Endothelial cell of umbilical vein (primary cell): Measurements from ENCODE around the gene BMP8A. TPM values are rescaled to one million over a fixed set of nuclear protein-coding genes. Genes with fewer than 3 reads are reported as not detected.

ENCODE experiments used
- BruUV-seq: library from RNA; stranded (reverse); fragments of 400-500 nt; replicated peaks from 2 replicates; lab custom pipeline; 2021; lab: Mats Ljungman, UMichigan
- CTCF ChIA-PET: fragments of 300-600, 350-600 bp; sonication (Branson Sonifier 250); formaldehyde crosslinking; loops from one replicate; lab custom pipeline; 2021; ENCODE audit warnings: antibody characterized with exemption, inconsistent platforms; lab: Charles Lee
- POLR2A ChIA-PET: fragments of 300-600, 350-600 bp; sonication (Branson Sonifier 250); formaldehyde crosslinking; loops from one replicate; lab custom pipeline; 2021; ENCODE audit warnings: antibody characterized with exemption, inconsistent platforms; lab: Charles Lee
- DNase-seq: peaks from one replicate; pipeline ENCODE4 v3.0.0-alpha.2; 2011; ENCODE audit warnings: low read depth, low spot score
- FAIRE-seq: peaks from 2 replicates; lab custom pipeline; 2011; peaks lifted over from hg19 to GRCh38; lab: Jason Lieb, UNC
- H2AFZ ChIP-seq: 2 replicates; pipeline ENCODE4 v1.6.0; 2012; ENCODE audit warnings: low read depth, low read length, control low read depth, inconsistent platforms
- H3K27ac ChIP-seq: 2 replicates; pipeline ENCODE4 v1.5.1; 2011; ENCODE audit warnings: low read depth, mild to moderate bottlenecking, control low read depth, low read length, moderate library complexity; ENCODE audit not compliant: insufficient read depth
- H3K27me3 ChIP-seq, 2 experiments: 2 replicates each; pipeline versions ENCODE4 v1.6.0 to v1.6.1; 2011; ENCODE audit warnings: low read length in 2 of 2, mixed read lengths in 1 of 2; ENCODE audit not compliant: control insufficient read depth in 2 of 2, insufficient read depth in 2 of 2
- H3K36me3 ChIP-seq, 2 experiments: 2 replicates in 1 of 2; 3 replicates in 1 of 2; pipeline ENCODE4 v1.5.1; 2011; ENCODE audit warnings: low read length in 2 of 2, mild to moderate bottlenecking in 1 of 2, moderate library complexity in 1 of 2; ENCODE audit not compliant: control insufficient read depth in 2 of 2, insufficient read depth in 2 of 2; ENCODE audit errors: extremely low read depth in 1 of 2
- H3K4me1 ChIP-seq: 3 replicates; pipeline ENCODE4 v1.5.1; 2011; ENCODE audit warnings: mild to moderate bottlenecking, low read length; ENCODE audit not compliant: control insufficient read depth, insufficient read depth; ENCODE audit errors: extremely low read depth
- H3K4me2 ChIP-seq: 2 replicates; pipeline ENCODE4 v1.6.1; 2011; ENCODE audit warnings: low read length, control low read depth, mixed read lengths; ENCODE audit not compliant: insufficient read depth
- H3K4me3 ChIP-seq, 3 experiments: fragments of 200-600 bp in 1 of 3; sonication (generic), shearing (Covaris generic) in 1 of 3; replicated peaks in 1 of 3; 2 replicates each; pipeline ENCODE4 v1.5.1; 2011 to 2016; ENCODE audit warnings: control low read depth in 3 of 3, low read length in 3 of 3, mild to moderate bottlenecking in 2 of 3, inconsistent platforms in 1 of 3, low read depth in 1 of 3, moderate library complexity in 1 of 3; ENCODE audit not compliant: insufficient read depth in 1 of 3
- H3K79me2 ChIP-seq: 2 replicates; pipeline ENCODE4 v1.6.0; 2012; ENCODE audit warnings: low read length, inconsistent platforms; ENCODE audit not compliant: control insufficient read depth, insufficient read depth
- H3K9ac ChIP-seq: replicated peaks from 2 replicates; pipeline ENCODE3; 2011; ENCODE audit warnings: low read length, control low read depth; ENCODE audit not compliant: insufficient read depth; ENCODE audit errors: extremely low read depth
- H3K9me1 ChIP-seq: replicated peaks from 3 replicates; pipeline ENCODE4 v1.6.0; 2011; ENCODE audit warnings: mild to moderate bottlenecking, low read length; ENCODE audit not compliant: control insufficient read depth, insufficient read depth; ENCODE audit errors: extremely low read depth
- H3K9me3 ChIP-seq: replicated peaks from 2 replicates; pipeline ENCODE4 v1.5.1; 2012; ENCODE audit warnings: low read length, inconsistent platforms; ENCODE audit not compliant: control insufficient read depth, insufficient read depth
- H4K20me1 ChIP-seq: replicated peaks from 2 replicates; pipeline ENCODE3; 2011; ENCODE audit warnings: mild to moderate bottlenecking, low read length; ENCODE audit not compliant: control insufficient read depth, insufficient read depth; ENCODE audit errors: extremely low read depth
- FOS ChIP-seq: IDR thresholded peaks from 2 replicates; pipeline ENCODE4 v1.6.1; 2011; ENCODE audit warnings: mild to moderate bottlenecking, low read length, moderate library complexity, borderline replicate concordance; ENCODE audit not compliant: insufficient read depth
- GATA2 ChIP-seq: IDR thresholded peaks from 2 replicates; pipeline ENCODE4 v1.7.0; 2011; ENCODE audit warnings: low read depth, mild to moderate bottlenecking, moderate library complexity, mixed read lengths, low read length; ENCODE audit not compliant: insufficient read length, insufficient read depth
- POLR2A ChIP-seq: IDR thresholded peaks from 2 replicates; pipeline ENCODE4 v1.6.1; 2012; ENCODE audit warnings: low read depth, mild to moderate bottlenecking, control low read depth, low read length
- POLR2AphosphoS5 ChIP-seq: IDR thresholded peaks from 2 replicates; pipeline ENCODE4 v1.6.1; 2012; ENCODE audit warnings: low read depth, mild to moderate bottlenecking, control low read depth, low read length, moderate library complexity; ENCODE audit not compliant: insufficient read depth
- dilution Hi-C: fragments of 300-500 bp; cut with MboI; formaldehyde crosslinking; loops from one replicate; pipeline ENCODE4 v1.15.0; 2019; ENCODE audit warnings: low sequenced_read_pairs; ENCODE audit not compliant: extremely low pct_ligation_motif_present
- intact Hi-C: fragments of 100-400 bp; cut with micrococcal nuclease; formaldehyde crosslinking; loops from one replicate; pipeline ENCODE4 v1.10.0; 2022
- polyA plus RNA-seq, 4 experiments: library from polyadenylated mRNA; depleted of rRNA in 3 of 4; stranded (reverse) in 3 of 4; unstranded in 1 of 4; fragments of >200 nt; gene quantifications; 2 replicates each; pipeline versions ENCODE4 v1.2.1 to v1.2.3, GENCODE V29; 2011 to 2012; ENCODE audit warnings: missing spikeins in 1 of 4
- total RNA-seq: library from RNA; stranded (reverse); gene quantifications from 2 replicates; pipeline ENCODE4 v1.2.3, GENCODE V29; 2021

The BMP8A gene
- total and polyA plus RNA-seq, 2 donors (not counting 3 experiments of a cell fraction or from before 2014, with no cell fraction given) = 0.25 to 0.44 TPM

GRCh38 chr1:39469150-39469549, 22.3 kb upstream of the BMP8A start:
- intact Hi-C loops = no loop called here
- ChIA-PET POLR2A (no interaction called here), CTCF (interaction anchor here (1.5 to 3.2 kb wide), 4 partner anchors 11 to 70 kb away, joined by 4 to 9 read pairs (median 4); no protein-coding TSS in a partner anchor)
- no peak overlapping the region for H3K9ac ChIP-seq
- H3K4me1 ChIP-seq = no peaks in the 10 kb centered on the region
- H3K9me3 ChIP-seq = no peaks in the 10 kb centered on the region
- no peaks in the 10 kb centered on the region for H3K27me3 ChIP-seq
- H3K79me2 ChIP-seq = peaks cover 2% of the 10 kb centered on the region
- DNase-seq = no peak
- peaks cover 42% of the 10 kb centered on the region in 2 experiments for H3K36me3 ChIP-seq
- H2AFZ ChIP-seq = no peak overlapping the region
- no peaks in the 10 kb centered on the region for H4K20me1 ChIP-seq
- H3K4me2 ChIP-seq = no peak overlapping the region
- H3K4me3 ChIP-seq = no peak overlapping the region
- TF ChIP-seq POLR2A = no peak
- FAIRE-seq = no peak
- dilution Hi-C loops = no loop called here
- H3K9me1 ChIP-seq = no peaks in the 10 kb centered on the region
- BruUV-seq = no TSS peak
- no peak overlapping the region for H3K27ac ChIP-seq

DNA sequence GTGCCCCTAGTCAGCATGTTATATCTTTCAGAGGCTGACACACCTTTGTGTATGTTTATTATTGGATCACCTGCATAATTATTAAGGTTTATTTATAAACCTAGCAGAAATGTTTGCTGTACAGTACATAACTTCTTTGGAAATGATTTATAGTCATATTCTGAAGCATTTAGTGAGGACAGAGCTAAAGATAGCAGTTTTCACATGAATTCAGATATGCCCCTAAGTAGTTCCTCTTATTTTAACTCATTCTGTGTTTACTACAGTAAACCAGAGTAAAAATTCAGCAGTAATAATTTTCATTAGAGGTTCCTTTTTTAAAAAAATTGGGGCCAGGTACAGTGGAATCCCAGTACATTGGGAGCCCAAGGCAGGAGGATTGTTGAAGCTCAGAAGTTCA, 21.4 kb upstream of the BMP8A start:
- no peak for FAIRE-seq
- dilution Hi-C loops = no loop called here
- intact Hi-C loops = no loop called here

More for the DNA sequence above, 21.4 kb upstream of the BMP8A start:
- no TSS peak for BruUV-seq
- no peak for TF ChIP-seq POLR2A
- no peak for TF ChIP-seq FOS
- no peak for TF ChIP-seq GATA2
- no peak for TF ChIP-seq POLR2AphosphoS5
- Histone ChIP-seq H3K27ac (no peak overlapping the region), H2AFZ (no peak overlapping the region), H3K4me2 (no peak overlapping the region), H3K4me1 (no peaks in the 10 kb centered on the region), H3K4me3 (no peak overlapping the region), H3K27me3 (no peaks in the 10 kb centered on the region), H4K20me1 (no peaks in the 10 kb centered on the region), H3K9me1 (no peaks in the 10 kb centered on the region), H3K9me3 (no peaks in the 10 kb centered on the region), H3K9ac (no peak overlapping the region), H3K79me2 (peaks cover 2% of the 10 kb centered on the region), H3K36me3 (peaks cover 40 to 42% of the 10 kb centered on the region in 2 experiments)
- POLR2A ChIA-PET = no interaction called here
- DNase-seq = no peak
- CTCF ChIA-PET = interaction anchor here (3.2 kb wide), 1 partner anchor 69 kb away, joined by 9 read pairs; no protein-coding TSS in a partner anchor
